Measurements from ENCODE around the gene UHRF2.
A peak's percentile ranks its signal among the peaks of the same experiment; 100 is the strongest.
"Not testable (repeated sequence)": the region's sequence is repeated elsewhere in the genome, so short reads cannot be mapped to it uniquely, and the experiment has no call there.

The UHRF2 gene

DNA sequence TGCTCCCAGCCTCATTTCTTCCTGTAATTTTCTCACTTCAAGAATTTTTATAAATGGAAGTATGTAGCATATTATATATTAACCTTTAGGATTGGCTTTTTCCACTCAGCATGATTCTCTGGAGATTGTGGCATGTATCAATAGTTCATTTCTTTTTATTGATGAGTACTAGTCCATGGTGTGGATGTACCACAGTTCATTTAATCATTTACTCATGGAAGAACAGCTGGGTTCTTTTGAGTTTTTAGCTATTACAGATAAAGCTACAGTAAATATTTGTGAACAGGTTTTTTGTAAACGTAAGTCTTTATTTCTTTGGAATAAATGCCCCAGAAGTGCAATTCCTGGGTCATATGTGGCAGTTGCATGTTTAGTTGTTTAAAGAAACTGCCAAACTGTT, 76.1 kb downstream of the UHRF2 start:
- DNase-seq: no peak

GRCh38 chr9:6490863-6491262, 77.9 kb downstream of the UHRF2 start:
- no peak for DNase-seq

DNA sequence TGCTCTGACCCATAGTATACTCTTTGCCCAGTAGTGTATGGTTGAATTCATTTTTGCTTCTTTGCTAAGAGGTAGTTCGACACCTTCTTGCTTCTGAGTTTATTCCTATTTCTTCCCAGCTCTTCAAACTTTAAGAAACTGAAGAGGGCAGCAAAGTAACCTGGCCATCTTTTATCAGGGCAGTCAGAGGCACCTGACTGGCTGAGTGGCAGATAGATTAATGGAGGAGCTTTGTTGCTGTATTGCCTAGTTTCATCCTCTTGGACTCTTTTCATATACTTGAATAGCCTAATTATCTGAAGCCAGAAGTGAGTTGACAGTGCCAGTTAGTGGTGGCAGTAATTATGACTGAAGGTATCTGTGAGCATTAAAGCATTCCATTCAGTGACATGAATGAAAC, 82.5 kb downstream of the UHRF2 start:
- DNase-seq: no peak

DNA sequence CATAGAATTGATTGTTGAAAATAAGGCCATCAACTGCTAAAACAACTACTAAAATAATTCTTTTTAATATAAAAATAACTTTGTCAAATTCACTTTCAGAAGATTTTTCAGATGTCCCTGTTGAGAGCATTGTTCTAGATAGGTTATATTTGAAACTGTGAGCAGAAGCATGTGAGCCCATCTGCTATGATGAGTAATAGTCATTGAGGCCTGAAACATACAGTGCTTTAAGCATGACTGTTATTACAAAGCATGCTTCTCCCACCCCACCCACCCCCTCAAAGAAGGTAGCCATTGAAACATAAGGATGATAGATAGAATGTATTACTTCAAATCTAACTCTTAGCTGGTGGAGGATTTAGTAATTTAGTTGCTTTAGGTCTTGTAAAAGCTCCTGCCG, 86.0 kb downstream of the UHRF2 start:
- no peak for DNase-seq

DNA sequence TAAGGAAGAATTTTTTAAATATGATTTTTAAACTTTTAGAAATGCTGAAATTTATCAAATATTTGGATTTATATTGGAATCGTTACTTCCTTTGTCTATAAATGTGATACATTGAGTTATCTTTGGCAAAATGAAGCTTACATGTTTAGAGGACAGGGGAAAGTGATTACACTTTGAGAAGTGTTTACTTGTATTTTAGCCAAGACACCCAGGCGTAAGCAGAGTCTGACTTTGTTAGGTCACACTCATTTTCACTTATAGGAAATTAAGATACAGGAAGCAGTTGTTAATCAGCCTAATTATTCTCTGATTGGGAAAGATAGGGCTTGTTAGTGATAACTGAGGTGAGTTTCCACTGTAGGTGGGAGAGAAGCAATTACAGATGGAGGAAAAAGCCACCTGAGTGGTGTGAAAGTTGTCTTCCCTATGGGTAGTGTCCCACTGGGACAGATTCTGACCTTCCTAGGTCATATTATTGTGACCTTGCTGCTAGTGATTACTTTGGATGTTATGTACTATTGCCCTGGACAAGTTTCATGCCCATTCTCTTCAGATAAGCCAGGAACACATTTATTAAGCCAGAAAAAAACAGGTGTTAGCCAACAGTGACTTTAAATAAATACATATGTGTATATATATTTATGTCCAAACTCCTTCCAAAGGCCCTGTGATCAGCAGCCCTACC, 88.7 kb downstream of the UHRF2 start:
- no peak for DNase-seq

GRCh38 chr9:6502399-6502798, 89.4 kb downstream of the UHRF2 start:
- DNase-seq: no peak

- no peak for DNase-seq
Measured at GRCh38 chr9:6506571-6506970, 93.6 kb downstream of the UHRF2 start.

GRCh38 chr9:6512085-6512657, 99.2 kb downstream of the UHRF2 start:
- no peak for DNase-seq

- DNase-seq: no peak
Measured at GRCh38 chr9:6522263-6522662, 109.3 kb downstream of the UHRF2 start.

DNA sequence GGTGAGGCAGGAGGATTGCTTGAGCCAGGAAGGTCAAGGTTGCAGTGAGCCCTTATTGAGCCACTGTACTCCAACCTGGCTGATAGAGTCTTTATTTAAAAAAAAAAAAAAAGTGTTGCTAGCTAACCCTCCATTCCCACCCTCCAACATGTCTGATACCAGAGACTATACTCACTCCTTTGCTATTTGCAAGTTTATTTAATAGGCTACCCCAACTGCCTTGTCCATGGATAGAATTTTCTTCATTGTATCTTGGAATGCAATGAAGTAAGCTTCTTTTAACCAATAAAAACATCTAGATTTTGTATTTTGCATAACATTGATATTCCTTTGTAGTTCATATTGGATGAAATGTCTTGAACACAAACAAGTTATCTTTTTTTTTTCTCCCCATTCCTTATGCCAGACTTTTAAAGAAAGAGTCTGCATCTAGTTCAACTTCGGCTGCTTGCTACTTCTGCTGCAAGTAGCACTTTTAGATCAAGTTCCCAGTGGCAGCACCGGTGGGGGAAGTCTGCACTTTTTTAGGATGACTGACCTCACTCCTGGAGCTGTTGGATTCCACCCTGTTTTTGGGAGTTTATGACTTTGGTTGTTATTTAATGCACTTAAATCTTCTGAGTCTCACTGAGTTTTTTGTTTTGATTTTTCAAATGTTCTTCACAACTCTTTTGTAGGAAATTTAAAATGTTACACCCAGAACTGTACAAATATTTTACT, 112.5 kb downstream of the UHRF2 start:
- DNase-seq: no peak

GRCh38 chr9:6535594-6535993, 122.6 kb downstream of the UHRF2 start:
- DNase-seq: no peak

- no peak for DNase-seq
Measured at GRCh38 chr9:6538666-6539071, 125.7 kb downstream of the UHRF2 start.

DNA sequence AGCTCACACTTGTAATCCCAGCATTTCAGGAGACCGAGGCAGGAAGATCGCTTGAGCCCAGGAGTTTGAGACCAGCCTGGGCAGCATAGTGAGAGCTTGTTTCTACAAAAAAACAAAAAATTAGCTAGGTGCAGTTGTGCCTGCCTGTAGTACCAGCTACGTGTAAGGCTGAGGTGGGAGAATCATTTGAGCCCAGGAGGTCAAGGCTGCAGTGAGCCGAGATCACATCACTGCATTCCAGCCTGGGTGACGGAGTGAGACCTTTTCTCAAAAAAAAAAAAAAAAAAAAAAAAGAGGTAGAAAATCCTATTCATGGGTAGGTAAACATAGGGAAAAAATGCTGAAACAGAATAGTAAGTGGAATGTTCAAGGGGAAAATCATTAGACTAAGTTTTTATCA, 129.6 kb downstream of the UHRF2 start:
- DNase-seq: not testable (repeated sequence)

- DNase-seq: peak in 1 of 14 donors; percentile 25
Measured at GRCh38 chr9:6543204-6543603, 130.2 kb downstream of the UHRF2 start.

DNA sequence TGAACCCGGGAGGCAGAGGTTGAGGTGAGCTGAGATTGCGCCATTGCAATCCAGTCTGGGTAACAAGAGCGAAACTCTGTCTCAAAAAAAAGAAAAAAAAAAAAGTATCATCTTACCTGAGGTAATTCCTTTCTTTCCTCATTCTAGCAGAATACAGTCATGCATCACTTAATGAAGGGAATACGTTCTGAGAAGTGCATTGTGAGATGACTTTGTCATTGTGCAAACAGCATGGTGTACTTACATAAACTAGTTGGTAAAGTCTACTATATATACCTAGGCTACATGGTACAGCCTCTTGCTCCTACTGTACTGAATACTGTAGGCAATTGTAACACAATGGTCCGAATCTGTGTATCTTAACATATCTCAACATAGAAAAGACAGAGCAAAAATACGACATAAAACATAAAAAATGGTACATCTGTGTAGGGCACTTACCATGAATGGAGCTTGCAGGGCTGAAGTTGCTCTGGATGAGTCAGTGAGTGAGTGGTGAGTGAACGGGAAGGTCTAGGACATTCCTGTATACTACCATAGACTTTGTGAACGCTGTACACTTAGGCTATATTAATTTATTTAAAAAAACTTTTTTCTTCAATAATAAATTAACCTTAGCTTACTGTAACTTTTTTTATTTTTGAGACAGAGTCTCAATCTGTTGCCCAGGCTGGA, 132.2 kb downstream of the UHRF2 start:
- DNase-seq: no peak

DNA sequence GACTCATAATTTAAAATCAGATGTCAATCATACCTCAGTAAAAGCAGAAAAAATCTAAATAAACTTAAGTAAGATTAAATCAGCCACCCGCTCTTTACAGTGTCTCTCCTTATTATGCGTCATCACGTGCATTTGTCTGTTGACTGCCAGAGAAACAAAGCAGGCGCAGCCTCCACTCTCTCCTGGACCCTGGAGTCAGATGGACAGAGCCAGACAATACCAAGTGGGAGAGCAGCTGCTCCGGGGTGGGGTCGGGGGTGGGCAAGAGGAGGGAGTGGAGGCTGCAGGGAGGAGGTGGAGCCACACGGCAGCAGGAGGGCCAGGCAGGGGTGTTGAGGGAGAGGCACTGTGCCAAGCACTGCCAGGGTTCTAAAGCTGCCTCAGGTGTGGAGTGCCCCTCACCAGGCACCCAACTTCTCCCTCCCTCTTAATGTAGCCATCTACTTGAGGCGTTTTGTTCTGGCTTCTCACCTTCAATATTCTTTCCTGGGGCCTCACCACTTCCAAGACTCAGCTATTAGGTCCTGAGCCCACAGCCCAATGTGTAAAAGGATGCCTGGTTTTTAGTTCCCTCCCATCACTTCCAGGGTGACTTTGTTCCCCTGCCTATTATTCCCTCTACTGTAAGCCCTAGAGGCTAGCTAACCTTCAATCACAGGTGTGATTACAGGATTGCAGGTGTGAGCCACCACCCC, 136.3 kb downstream of the UHRF2 start:
- no peak for DNase-seq

DNA sequence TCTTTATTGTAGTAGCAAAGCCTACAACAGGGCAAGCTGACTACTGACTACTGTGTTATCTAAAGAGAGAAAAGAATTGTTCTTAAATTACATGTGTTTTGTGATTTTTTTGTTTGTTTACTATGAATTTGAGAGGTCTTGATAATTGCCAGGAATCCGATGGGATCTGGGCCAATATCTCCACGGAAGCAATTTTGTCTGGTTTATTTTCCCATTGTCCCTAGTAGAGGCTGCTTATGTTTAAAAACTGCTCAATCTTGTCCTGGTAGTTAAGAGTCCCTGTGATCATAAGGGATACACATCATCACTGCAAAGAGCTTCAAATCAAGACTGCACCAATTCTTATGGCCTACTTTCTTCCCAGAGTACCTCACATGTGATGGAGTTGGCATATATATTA, 138.1 kb downstream of the UHRF2 start:
- no peak for DNase-seq

GRCh38 chr9:6552033-6552432, 139.0 kb downstream of the UHRF2 start:
- no peak for DNase-seq

DNA sequence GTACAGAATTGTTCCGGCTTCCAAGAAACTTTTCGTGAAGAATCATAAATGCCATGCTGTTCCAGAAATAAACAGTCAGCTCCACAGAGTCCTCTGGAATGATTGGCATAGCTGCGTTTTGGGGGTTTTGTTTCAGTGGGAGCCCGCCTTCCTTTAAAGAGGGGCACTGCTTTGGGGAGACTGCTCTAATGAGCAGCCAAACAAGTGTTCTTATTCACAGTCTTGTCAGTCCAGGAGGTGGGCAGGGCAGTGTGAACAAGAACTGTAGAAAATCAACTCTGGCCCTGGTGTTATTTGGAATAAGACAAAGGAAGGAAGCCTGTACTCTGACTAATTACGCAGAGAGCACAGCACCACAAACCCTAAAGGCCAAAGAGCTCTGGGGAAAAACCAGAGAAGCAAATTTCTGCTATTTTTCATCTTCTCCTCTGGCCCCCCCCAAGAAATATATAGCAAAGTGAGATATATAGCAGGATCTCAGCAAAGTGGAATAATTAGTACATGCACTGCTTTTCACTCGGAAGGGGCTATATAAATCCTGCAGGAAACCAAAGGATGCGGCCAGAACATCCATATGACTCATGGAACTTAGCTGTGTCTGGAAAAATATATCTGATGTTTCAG, 139.6 kb downstream of the UHRF2 start:
- DNase-seq: no peak

DNA sequence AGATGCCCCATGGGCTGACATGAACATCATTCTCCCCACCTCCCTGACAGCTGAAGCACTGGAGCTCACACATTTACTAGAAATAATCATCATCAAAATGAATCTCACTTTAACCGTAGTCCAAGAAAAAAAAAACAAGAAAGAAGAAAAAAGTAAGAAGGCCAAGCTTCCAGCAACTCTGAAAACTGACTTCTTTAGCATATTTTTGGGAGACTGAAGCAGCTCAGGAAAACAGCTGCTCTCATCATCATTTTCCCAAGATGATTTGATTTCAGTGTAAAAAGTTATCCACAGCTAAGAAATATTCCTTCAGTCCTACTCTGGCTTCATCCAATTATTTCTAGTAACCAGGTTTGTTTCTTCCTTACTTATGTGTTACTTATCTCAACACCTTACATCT, 140.9 kb downstream of the UHRF2 start:
- no peak for DNase-seq
